Measurements from ENCODE around the gene GPR155. TPM values are rescaled to one million over a fixed set of nuclear protein-coding genes. Genes with fewer than 3 reads are reported as not detected.

Gene GPR155
- total RNA-seq, 2 donors from 2014 or later, result 10.1 to 13.7 TPM

DNA sequence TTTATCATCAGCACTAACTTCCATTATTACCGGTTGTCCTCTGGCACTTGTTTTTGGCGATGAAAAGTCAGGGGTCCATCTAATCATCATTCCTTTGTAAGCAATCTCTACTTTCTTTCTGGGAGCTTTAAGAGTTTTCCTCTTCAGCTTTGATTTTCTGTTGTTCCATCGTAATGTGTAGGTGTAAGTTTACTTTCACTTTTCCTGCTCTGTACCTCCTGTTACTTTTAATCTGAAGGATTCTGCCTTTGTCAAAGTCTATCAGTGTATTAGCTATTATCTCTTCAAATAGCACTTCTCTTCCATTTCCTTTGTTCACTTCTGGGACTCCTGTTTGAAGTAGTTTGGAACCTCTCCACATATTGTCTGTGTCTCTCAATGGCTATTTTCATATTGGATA, 25.5 kb upstream of the GPR155 start:
- H3K4me3 ChIP-seq, result no peak overlapping the region
- no peak for DNase-seq (ENCODE audit: low spot score)
- H3K27ac ChIP-seq, result no peak overlapping the region
- TF ChIP-seq, protein P1, sequence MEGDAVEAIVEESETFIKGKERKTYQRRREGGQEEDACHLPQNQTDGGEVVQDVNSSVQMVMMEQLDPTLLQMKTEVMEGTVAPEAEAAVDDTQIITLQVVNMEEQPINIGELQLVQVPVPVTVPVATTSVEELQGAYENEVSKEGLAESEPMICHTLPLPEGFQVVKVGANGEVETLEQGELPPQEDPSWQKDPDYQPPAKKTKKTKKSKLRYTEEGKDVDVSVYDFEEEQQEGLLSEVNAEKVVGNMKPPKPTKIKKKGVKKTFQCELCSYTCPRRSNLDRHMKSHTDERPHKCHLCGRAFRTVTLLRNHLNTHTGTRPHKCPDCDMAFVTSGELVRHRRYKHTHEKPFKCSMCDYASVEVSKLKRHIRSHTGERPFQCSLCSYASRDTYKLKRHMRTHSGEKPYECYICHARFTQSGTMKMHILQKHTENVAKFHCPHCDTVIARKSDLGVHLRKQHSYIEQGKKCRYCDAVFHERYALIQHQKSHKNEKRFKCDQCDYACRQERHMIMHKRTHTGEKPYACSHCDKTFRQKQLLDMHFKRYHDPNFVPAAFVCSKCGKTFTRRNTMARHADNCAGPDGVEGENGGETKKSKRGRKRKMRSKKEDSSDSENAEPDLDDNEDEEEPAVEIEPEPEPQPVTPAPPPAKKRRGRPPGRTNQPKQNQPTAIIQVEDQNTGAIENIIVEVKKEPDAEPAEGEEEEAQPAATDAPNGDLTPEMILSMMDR (IDR thresholded peaks at IDR 0.05), result no peak
- H3K27me3 ChIP-seq, result no peaks in the 10 kb centered on the region
- peaks cover 5 to 16% of the 10 kb centered on the region in 2 donors for H3K9me3 ChIP-seq
- no peaks in the 10 kb centered on the region for H3K4me1 ChIP-seq
- H3K36me3 ChIP-seq, result no peaks in the 10 kb centered on the region

DNA sequence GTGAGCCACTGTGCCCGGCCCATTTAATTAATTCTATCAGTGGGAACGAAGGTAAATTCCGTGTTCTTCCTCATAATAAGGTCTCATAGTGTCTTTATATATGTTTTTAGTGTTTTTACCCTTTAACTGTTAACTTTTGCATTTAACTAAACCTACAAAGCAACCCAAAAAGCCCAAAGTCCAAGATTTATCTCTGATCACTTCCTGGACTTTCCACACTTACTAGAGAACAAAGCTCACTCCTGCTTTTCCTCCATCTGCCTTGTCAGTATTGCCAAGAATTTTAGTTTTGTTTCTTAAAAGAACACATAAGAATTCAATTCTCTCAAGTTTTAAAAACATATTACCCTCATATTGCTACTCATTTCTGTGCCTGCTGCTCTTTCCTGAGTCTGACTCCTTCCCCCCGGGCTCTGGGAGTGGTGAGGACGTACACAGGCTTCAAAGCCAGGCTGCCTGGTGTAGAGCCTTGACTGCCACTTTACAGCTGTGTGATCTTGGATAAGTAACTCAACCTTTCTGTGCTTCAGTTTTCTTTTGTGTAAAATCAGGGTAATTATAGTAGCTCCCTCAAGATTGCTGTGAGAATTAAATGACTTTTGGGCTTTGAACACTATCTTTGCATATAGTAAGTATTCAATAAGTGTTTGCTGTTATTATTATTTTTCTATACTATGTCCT, 24.9 kb upstream of the GPR155 start:
- H3K4me3 ChIP-seq, result no peak overlapping the region
- no peak overlapping the region for H3K27ac ChIP-seq
- H3K36me3 ChIP-seq, result no peaks in the 10 kb centered on the region
- H3K27me3 ChIP-seq, result no peaks in the 10 kb centered on the region
- TF ChIP-seq, protein P1 (IDR thresholded peaks at IDR 0.05), result no peak
- H3K4me1 ChIP-seq, result no peaks in the 10 kb centered on the region
- H3K9me3 ChIP-seq, result peaks cover 5 to 16% of the 10 kb centered on the region in 2 donors
- DNase-seq (ENCODE audit: low spot score), result no peak

DNA sequence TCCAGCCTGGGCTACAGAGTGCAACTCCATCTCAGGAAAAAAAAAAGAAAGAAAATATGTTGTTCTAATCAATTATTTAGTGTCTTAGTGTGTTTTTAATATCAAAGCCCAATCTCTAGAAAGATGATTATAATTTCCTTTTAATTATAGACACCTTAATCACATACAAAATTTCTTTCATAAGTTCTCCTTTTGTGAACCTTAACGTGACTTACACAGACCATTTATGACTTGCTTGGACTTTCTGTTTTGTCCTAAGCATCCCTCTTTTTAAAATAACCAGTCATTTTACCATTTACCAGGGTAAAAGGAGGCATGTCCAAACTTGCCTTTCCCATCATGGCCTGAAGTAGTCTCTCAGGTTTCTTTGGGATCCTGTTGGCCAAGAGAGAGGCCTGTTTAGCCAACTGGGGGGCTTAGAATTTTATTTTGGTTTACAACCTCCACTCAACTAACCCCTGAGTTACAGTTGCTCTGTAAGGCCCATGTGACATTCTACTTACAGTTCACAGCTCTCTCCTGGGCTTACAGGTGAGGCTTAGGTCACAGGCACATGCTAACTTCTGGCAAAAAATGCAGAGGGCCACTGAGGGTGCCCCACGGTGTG, 23.9 kb upstream of the GPR155 start:
- TF ChIP-seq, protein P1 (IDR thresholded peaks at IDR 0.05), result no peak
- Histone ChIP-seq H3K4me3 (no peak overlapping the region), H3K27ac (no peak overlapping the region), H3K27me3 (no peaks in the 10 kb centered on the region), H3K36me3 (no peaks in the 10 kb centered on the region), H3K9me3 (peaks cover 5 to 16% of the 10 kb centered on the region in 2 donors), H3K4me1 (no peaks in the 10 kb centered on the region)
- no peak for DNase-seq (ENCODE audit: low spot score)

DNA sequence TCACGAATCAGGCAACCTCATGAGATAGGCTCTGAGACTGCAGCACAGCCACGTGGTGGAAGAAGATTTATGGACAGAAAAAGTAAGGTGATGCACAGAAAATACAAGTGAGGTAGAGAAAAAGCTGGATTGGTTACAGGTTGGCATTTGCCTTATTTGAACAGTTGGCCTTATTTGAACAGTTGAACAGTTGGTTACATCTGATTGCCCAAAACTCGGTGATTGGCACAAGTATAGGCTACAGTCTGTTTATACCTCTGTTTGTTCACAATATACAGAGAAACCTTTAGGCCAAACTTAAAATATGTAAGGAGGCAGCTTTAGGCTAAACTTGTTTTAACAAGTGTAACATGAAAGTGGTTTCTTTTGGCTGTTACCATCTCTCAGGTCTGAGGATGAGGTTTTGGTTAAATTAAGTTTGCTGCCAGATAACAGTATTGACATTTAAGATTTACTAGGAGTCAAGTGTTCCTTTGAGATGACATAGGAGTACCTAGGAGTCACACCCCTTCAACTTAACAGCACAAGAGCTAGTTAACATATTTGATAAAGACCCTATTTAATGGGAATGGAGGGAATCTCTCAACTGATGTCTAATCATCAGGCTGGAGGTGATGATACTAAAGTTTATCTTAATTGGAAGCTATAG, 16.5 kb upstream of the GPR155 start:
- Histone ChIP-seq H3K27me3 (no peaks in the 10 kb centered on the region), H3K36me3 (no peaks in the 10 kb centered on the region), H3K27ac (no peak overlapping the region), H3K9me3 (no peaks in the 10 kb centered on the region), H3K4me1 (no peaks in the 10 kb centered on the region), H3K4me3 (no peak overlapping the region)
- no peak for DNase-seq (ENCODE audit: low spot score)
- TF ChIP-seq, protein P1 (IDR thresholded peaks at IDR 0.05), result no peak

DNA sequence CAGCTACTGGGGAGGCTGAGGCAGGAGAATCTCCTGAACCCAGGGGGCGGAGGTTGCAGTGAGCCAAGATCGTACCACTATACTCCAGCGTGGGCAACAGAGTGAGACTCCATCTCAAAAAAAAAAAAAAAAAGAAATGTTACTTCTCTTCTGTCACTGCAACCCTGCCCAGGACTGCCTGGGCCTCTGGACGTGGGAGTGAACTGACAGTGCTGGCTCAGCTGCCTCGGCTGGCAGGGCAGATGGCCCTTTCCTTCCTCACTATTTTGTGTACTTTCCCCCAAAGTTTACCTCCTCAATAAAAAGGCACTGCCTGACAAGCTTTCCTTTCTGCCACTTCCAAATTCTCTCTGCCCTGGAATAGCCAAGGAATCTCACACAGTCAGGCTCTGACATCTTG, 12.5 kb upstream of the GPR155 start:
- no peak overlapping the region for H3K27ac ChIP-seq

More for the DNA sequence above, 12.5 kb upstream of the GPR155 start:
- TF ChIP-seq, protein P1 (IDR thresholded peaks at IDR 0.05), result no peak
- no peaks in the 10 kb centered on the region for H3K4me1 ChIP-seq
- no peak overlapping the region for H3K4me3 ChIP-seq
- no peaks in the 10 kb centered on the region for H3K36me3 ChIP-seq
- H3K9me3 ChIP-seq, result no peaks in the 10 kb centered on the region
- no peaks in the 10 kb centered on the region for H3K27me3 ChIP-seq
- DNase-seq (ENCODE audit: low spot score), result no peak

All from right atrium auricular region (tissue), 2 donors.